ENCODE measurements around the gene ALG8.

DNA sequence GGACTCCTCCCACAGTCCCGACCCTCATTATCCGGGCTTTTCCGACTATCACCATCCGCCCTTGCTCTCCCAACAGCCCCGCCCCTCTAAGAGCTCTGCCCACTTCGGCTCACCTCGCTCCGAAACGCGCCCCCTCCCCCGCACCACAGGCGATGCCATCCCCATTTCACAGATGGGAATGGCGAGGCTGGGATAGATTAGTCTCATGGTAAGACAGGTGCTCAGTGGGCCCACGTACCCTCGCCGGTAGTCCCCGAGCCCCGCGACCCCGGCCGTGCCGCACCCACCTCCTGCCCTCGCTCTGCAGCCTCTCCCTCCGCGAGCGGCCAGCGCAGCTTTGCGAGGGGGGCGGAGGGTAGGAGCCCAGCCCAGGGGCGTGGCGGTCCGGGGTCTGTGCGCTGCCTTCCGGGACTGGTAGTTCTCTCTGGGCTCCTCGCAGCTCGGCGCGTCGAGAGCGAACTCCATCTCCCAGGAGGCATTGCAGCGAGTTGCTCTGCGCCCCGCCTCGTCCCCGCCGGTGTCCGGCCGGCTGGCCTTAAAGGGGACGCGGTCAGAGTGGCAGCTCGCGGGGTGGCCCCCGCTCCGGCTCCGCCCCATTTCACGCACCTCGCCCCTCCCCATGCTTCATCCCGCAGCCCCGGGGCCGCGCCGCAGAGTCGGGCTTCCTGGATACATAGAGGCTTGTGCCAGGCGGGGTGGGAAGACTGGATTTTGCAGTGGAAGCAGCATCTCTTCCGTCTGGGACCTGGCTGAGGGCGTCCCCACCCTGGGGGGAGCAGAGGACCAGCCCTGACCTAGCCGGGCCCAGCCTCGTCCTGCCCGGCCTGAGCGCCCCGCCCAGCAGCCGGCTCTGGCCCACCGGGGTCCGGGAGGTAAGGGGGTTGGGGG is 49.1 kb upstream of the ALG8 start, which contains the start of the genes KCTD21 and USP35:
- TF ChIP-seq POLR2A (IDR thresholded peaks at IDR 0.05): peak in 2 of 4 donors; percentile 66 to 90
- TF ChIP-seq, protein P1, sequence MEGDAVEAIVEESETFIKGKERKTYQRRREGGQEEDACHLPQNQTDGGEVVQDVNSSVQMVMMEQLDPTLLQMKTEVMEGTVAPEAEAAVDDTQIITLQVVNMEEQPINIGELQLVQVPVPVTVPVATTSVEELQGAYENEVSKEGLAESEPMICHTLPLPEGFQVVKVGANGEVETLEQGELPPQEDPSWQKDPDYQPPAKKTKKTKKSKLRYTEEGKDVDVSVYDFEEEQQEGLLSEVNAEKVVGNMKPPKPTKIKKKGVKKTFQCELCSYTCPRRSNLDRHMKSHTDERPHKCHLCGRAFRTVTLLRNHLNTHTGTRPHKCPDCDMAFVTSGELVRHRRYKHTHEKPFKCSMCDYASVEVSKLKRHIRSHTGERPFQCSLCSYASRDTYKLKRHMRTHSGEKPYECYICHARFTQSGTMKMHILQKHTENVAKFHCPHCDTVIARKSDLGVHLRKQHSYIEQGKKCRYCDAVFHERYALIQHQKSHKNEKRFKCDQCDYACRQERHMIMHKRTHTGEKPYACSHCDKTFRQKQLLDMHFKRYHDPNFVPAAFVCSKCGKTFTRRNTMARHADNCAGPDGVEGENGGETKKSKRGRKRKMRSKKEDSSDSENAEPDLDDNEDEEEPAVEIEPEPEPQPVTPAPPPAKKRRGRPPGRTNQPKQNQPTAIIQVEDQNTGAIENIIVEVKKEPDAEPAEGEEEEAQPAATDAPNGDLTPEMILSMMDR (IDR thresholded peaks at IDR 0.05): peak in 1 of 6 experiments; percentile 14
